ENCODE data around the gene SLC37A1. TPM values are rescaled to one million over a fixed set of nuclear protein-coding genes. Genes with fewer than 3 reads are reported as not detected.

SLC37A1 gene
- total RNA-seq: 1.9 and 2.8 TPM in 2 replicates

GRCh38 chr21:42513151-42513984 is at the start of gene SLC37A1:
TSS of gene SLC37A1 (plus strand) at chr21:42513852. CDS start at chr21:42518455, 4,603 bp downstream.

DNA sequence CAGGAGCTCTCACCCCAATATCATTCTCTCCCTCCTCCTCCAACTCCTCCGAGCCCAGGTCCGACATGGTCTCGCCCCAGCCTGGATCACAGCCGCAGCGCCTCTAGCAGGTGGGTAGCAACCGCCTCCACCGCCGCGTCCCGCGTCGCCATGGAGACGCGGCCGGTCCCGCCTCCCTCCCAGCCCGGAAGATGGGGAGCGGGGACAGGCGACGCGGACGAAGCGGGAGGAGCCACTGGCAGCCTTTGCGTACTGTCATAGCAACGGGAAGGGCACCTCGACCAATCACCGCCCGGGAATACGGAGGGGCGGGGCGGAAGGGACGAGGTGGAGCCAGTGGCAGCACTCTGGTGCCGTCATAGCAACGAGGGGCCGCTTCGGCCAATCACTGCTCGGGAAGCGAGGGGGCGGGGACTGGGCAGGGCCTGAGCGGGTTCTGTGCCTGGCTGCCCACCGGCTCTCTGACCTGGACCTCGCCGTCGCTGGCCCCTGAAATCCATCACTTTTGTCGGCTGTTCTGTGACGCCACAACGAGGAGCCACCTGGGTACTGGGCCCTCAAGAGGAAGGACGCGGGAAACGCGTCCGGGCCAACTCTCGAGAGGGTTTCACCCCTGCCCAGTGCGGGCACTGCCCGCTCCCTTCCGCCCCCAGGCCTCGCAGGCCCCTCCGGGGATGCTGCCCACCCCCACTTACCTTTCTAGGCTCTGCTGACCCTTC is 17.4 kb upstream of the SLC37A1 start, which contains the start of gene RSPH1:
TSS of gene RSPH1 (minus strand) at position 105 of the 719 bp plus-strand sequence. CDS start at position 67, 38 bp downstream.

Other genes with a start within 250 kb of the SLC37A1 start
- 0.94 and 0.95 TPM in 2 replicates for gene TFF3, start 198.4 kb upstream of the SLC37A1 start, total RNA-seq
- not detected in 2 replicates for gene TFF2, start 162.9 kb upstream of the SLC37A1 start, total RNA-seq
- not detected in 2 replicates for gene TFF1, start 147.3 kb upstream of the SLC37A1 start, total RNA-seq
- gene TMPRSS3, start 117.8 kb upstream of the SLC37A1 start, total RNA-seq: not detected in 2 replicates
- not detected in 2 replicates for gene UBASH3A, start 110.0 kb upstream of the SLC37A1 start, total RNA-seq
- under 0.01 and 0.09 TPM in 2 replicates for gene RSPH1, start 17.6 kb upstream of the SLC37A1 start, total RNA-seq
- gene PDE9A, start 139.8 kb downstream of the SLC37A1 start, total RNA-seq: 0.16 TPM in 1 of 2 replicates, not detected in the other

Measured in bronchial smooth muscle cell (primary cell).